Measurements from ENCODE around the gene QRFP. TPM values are rescaled to one million over a fixed set of nuclear protein-coding genes. Genes with fewer than 3 reads are reported as not detected.

Gene QRFP
- total RNA-seq, 1 experiment from 2014 or later = not detected

DNA sequence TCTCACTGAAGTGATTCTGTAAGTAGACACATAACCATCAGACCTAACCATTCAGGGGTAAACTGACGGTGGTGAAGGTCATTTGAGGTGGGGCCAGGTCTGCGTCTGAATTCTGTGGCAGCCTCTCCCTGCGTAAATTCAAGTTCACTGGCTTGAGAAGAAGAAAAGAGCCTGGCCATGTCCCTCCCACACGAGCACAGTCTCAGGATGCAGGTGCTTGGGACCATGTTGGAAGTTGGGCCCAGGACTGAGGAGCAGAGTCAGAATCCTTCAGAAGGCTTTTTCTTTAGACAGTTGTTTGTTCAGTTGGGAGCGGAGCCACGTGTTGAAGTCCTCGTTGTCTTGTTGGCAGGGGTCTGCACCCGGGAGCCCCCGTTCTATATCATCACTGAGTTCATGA lies 24.1 kb downstream of the QRFP start:
- Mint-ChIP-seq H3K4me3 (no peak overlapping the region), H3K4me1 (no peaks in the 10 kb centered on the region), H3K27me3 (ENCODE audit: low read depth) (no peaks in the 10 kb centered on the region), H3K9me3 (no peaks in the 10 kb centered on the region), H3K27ac (no peak overlapping the region), H3K36me3 (ENCODE audit: insufficient read depth in 1 of 3, low read depth in 3 of 3) (peaks cover 42 to 76% (median 74%) of the 10 kb centered on the region in 3 experiments)
- H4K20me1 ChIP-seq (ENCODE audit: control insufficient read depth, insufficient read depth, insufficient read length) = no peaks in the 10 kb centered on the region
- no peak overlapping the region for H3K4ac ChIP-seq (ENCODE audit: low read depth, low read length)
- H4K91ac ChIP-seq (ENCODE audit: insufficient read length, low read depth, low read length) = no peak overlapping the region
- no peaks in the 10 kb centered on the region for H3K27me3 ChIP-seq (ENCODE audit: insufficient read depth, low read length)
- H2BK12ac ChIP-seq (ENCODE audit: insufficient read length, low read depth, low read length) = no peak overlapping the region
- H3K4me1 ChIP-seq (ENCODE audit: insufficient read depth, low read length) = no peaks in the 10 kb centered on the region
- no peaks in the 10 kb centered on the region for H3K79me2 ChIP-seq (ENCODE audit: insufficient read depth, low read length)
- no peak overlapping the region for H3K18ac ChIP-seq (ENCODE audit: insufficient read length, low read depth, low read length)
- H2AFZ ChIP-seq (ENCODE audit: low read length) = no peak overlapping the region
- no peaks in the 10 kb centered on the region for H3K9me3 ChIP-seq (ENCODE audit: control insufficient read depth, low read depth, low read length)
- WGBS (ENCODE audit: extremely low coverage, insufficient read length, low lambda C conversion rate) = no CpG with 5 or more reads among the region's 9 CpGs
- no peak overlapping the region for H2BK120ac ChIP-seq (ENCODE audit: low read depth, low read length, poor library complexity, severe bottlenecking)
- H3K4me2 ChIP-seq (ENCODE audit: insufficient read depth, insufficient read length, low read length) = no peak overlapping the region
- no peak overlapping the region for H3K14ac ChIP-seq (ENCODE audit: insufficient read depth, low read length)
- no peak overlapping the region for H3K23ac ChIP-seq (ENCODE audit: insufficient read length, low read depth, low read length)
- no peaks in the 10 kb centered on the region for H3K79me1 ChIP-seq (ENCODE audit: insufficient read depth, low read depth, low read length, poor library complexity, severe bottlenecking)
- H3K9ac ChIP-seq (ENCODE audit: extremely low read depth, insufficient read length, low read length) = no peak overlapping the region
- H3T11ph ChIP-seq (ENCODE audit: low read length) = no peak overlapping the region
- H2BK20ac ChIP-seq (ENCODE audit: low read depth, low read length, poor library complexity, severe bottlenecking) = no peak overlapping the region
- no peak overlapping the region for H3K56ac ChIP-seq (ENCODE audit: insufficient read length, low read depth, low read length)
- no peak for TF ChIP-seq CTCF (conservative IDR thresholded peaks at IDR 0.05)
- no peak overlapping the region for H4K8ac ChIP-seq (replicated peaks; ENCODE audit: insufficient read length, low read depth, low read length)
- no peak overlapping the region for H4K5ac ChIP-seq (ENCODE audit: insufficient read length, low read depth, low read length)
- H2AK5ac ChIP-seq (ENCODE audit: insufficient read length, low read length) = no peak overlapping the region
- no peak overlapping the region for H2BK5ac ChIP-seq (ENCODE audit: insufficient read length, low read length)
- no peak for DNase-seq
- no peak overlapping the region for H3K27ac ChIP-seq (ENCODE audit: insufficient read length, low read depth, low read length)
- no peaks in the 10 kb centered on the region for H3K23me2 ChIP-seq (ENCODE audit: insufficient read length, low read depth, low read length, poor library complexity, severe bottlenecking)
- no peak overlapping the region for H2BK15ac ChIP-seq (ENCODE audit: low read depth, low read length)
